B cell (primary cell): Measurements from ENCODE around the gene MSI1. TPM values are rescaled to one million over a fixed set of nuclear protein-coding genes. Genes with fewer than 3 reads are reported as not detected.

Experiments
- ATAC-seq: fragments of 200-7000 bp; cut with Tn5 transposase; one replicate; pipeline ENCODE4 v1.10.0; 2021; ENCODE audit warnings: low read depth, mild to moderate bottlenecking, moderate number of reproducible peaks, moderate library complexity
- CTCF ChIA-PET: fragments of 350-600 bp; sonication (Branson Sonifier 250); formaldehyde crosslinking; loops from one replicate; lab custom pipeline; 2021; ENCODE audit warnings: antibody characterized with exemption, inconsistent platforms; lab: Charles Lee
- POLR2A ChIA-PET: fragments of 350-600 bp; sonication (Branson Sonifier 250); formaldehyde crosslinking; loops from one replicate; lab custom pipeline; 2021; ENCODE audit warnings: antibody characterized with exemption; lab: Charles Lee
- DNase-seq: peaks from one replicate; pipeline ENCODE4 v3.0.0; 2013
- H2AFZ ChIP-seq: 2 replicates; pipeline ENCODE4 v1.6.1; 2012; ENCODE audit warnings: mild to moderate bottlenecking, low read depth, low read length; ENCODE audit not compliant: insufficient read depth, poor library complexity, severe bottlenecking
- H3K27ac ChIP-seq, 2 donors: 1 replicate in 1 of 2; 2 replicates in 1 of 2; pipeline ENCODE4 v1.5.1; 2012 to 2013; ENCODE audit warnings: low read length in 2 of 2, mild to moderate bottlenecking in 2 of 2, moderate library complexity in 1 of 2
- H3K27me3 ChIP-seq, 4 experiments: fragments of 200-600 bp in 1 of 4; sonication (generic) in 1 of 4; replicated peaks in 1 of 4; 1 replicate in 2 of 4; 2 replicates in 2 of 4; pipeline versions ENCODE4 v1.6.1 to v1.7.0; 2013 to 2016; ENCODE audit warnings: low read length in 3 of 4, mild to moderate bottlenecking in 2 of 4, mixed read lengths in 1 of 4, moderate library complexity in 1 of 4; ENCODE audit not compliant: insufficient read depth in 4 of 4, control insufficient read depth in 3 of 4; ENCODE audit errors: control extremely low read depth in 1 of 4
- H3K36me3 ChIP-seq, 2 experiments: replicated peaks in 1 of 2; 1 replicate in 1 of 2; 2 replicates in 1 of 2; pipeline versions ENCODE4 v1.6.1 to v1.7.1; 2013; ENCODE audit warnings: low read length in 1 of 2; ENCODE audit not compliant: insufficient read depth in 2 of 2, control insufficient read depth in 1 of 2; ENCODE audit errors: control extremely low read depth in 1 of 2, extremely low read depth in 1 of 2
- H3K4me1 ChIP-seq, 2 donors: fragments of 200-600 bp in 1 of 2; sonication (generic) in 1 of 2; 1 replicate in 1 of 2; 2 replicates in 1 of 2; pipeline versions ENCODE4 v1.5.1 to v1.6.1; 2013 to 2017; ENCODE audit warnings: low read length in 2 of 2; ENCODE audit not compliant: control insufficient read depth in 2 of 2, insufficient read depth in 2 of 2
- H3K4me2 ChIP-seq: replicated peaks from 2 replicates; pipeline ENCODE3; 2012; ENCODE audit warnings: mild to moderate bottlenecking, low read depth, low read length; ENCODE audit not compliant: poor library complexity, severe bottlenecking
- H3K4me3 ChIP-seq, 5 experiments: fragments of 200-600 bp in 1 of 5; sonication (generic) in 1 of 5; 1 replicate in 3 of 5; 2 replicates in 2 of 5; pipeline versions ENCODE4 v1.5.1 to v1.7.0; 2011 to 2016; ENCODE audit warnings: low read length in 4 of 5, mild to moderate bottlenecking in 4 of 5, low read depth in 2 of 5, control low read depth in 1 of 5, moderate library complexity in 1 of 5; ENCODE audit not compliant: insufficient read depth in 1 of 5; ENCODE audit errors: control extremely low read depth in 1 of 5, extremely low read depth in 1 of 5
- H3K79me2 ChIP-seq: fragments of 200-600 bp; sonication (generic); one replicate; pipeline ENCODE4 v1.6.0; 2016; ENCODE audit warnings: low read length; ENCODE audit not compliant: control insufficient read depth, insufficient read depth
- H3K9ac ChIP-seq: fragments of 200-600 bp; sonication (generic); 2 replicates; pipeline ENCODE4 v1.6.1; 2017; ENCODE audit warnings: mild to moderate bottlenecking, low read length, moderate library complexity
- H3K9me3 ChIP-seq, 3 donors: one replicate each; pipeline versions ENCODE4 v1.6.1 to v1.7.1; 2013; ENCODE audit warnings: low read length in 2 of 3; ENCODE audit not compliant: control insufficient read depth in 2 of 3, insufficient read depth in 1 of 3; ENCODE audit errors: control extremely low read depth in 1 of 3
- H4K20me1 ChIP-seq: 2 replicates; pipeline ENCODE4 v1.6.0; 2012; ENCODE audit warnings: mild to moderate bottlenecking, low read length; ENCODE audit not compliant: insufficient read depth, control insufficient read depth, poor library complexity, severe bottlenecking
- H3K27ac Mint-ChIP-seq: one replicate; pipeline ENCODE4 v1.8.0; 2021; ENCODE audit warnings: mixed read lengths
- H3K27me3 Mint-ChIP-seq: one replicate; pipeline ENCODE4 v1.8.0; 2021; ENCODE audit warnings: mixed read lengths
- H3K4me1 Mint-ChIP-seq: one replicate; pipeline ENCODE4 v1.8.0; 2021; ENCODE audit warnings: mixed read lengths
- H3K4me3 Mint-ChIP-seq: one replicate; pipeline ENCODE4 v1.8.0; 2021; ENCODE audit warnings: mixed read lengths
- H3K9me3 Mint-ChIP-seq: one replicate; pipeline ENCODE4 v1.8.0; 2022; ENCODE audit warnings: mixed read lengths; ENCODE audit not compliant: insufficient read depth
- EZH2 ChIP-seq: IDR thresholded peaks from 2 replicates; pipeline ENCODE4 v1.6.1; 2012; ENCODE audit warnings: borderline replicate concordance, low read depth, mild to moderate bottlenecking, moderate library complexity, low read length; ENCODE audit not compliant: insufficient read depth, poor library complexity, severe bottlenecking
- whole genome bisulfite sequencing: methylation state at CpG from one replicate; pipeline ENCODE4 v1.1.5; 2013; ENCODE audit warnings: missing lambda C conversion rate; ENCODE audit not compliant: insufficient coverage; 5-methylcytosine and 5-hydroxymethylcytosine counted together
- intact Hi-C: fragments of 100-400 bp; cut with micrococcal nuclease; formaldehyde crosslinking; loops from one replicate; pipeline ENCODE4 v1.10.0; 2022
- polyA plus RNA-seq: library from polyadenylated mRNA; depleted of rRNA; stranded (reverse); fragments of >200 nt; gene quantifications from 2 replicates; pipeline ENCODE4 v1.2.3, GENCODE V29; 2012
- total RNA-seq, 2 donors: library from RNA; stranded (reverse); fragments of 120-200 nt in 1 of 2; gene quantifications; 1 replicate in 1 of 2; 2 replicates in 1 of 2; pipeline versions ENCODE4 v1.2.3 to v1.2.4, GENCODE V29; 2013 to 2022
- TF ChIP-seq, protein P1 (sequence below): fragments of 200-600 bp; IDR thresholded peaks from one replicate; pipeline ENCODE4 v1.8.0; 2022; ENCODE audit warnings: antibody characterized with exemption, mild to moderate bottlenecking

MSI1 gene
- total and polyA plus RNA-seq, 2 donors (not counting 1 experiment from before 2014, with no cell fraction given): not detected

DNA sequence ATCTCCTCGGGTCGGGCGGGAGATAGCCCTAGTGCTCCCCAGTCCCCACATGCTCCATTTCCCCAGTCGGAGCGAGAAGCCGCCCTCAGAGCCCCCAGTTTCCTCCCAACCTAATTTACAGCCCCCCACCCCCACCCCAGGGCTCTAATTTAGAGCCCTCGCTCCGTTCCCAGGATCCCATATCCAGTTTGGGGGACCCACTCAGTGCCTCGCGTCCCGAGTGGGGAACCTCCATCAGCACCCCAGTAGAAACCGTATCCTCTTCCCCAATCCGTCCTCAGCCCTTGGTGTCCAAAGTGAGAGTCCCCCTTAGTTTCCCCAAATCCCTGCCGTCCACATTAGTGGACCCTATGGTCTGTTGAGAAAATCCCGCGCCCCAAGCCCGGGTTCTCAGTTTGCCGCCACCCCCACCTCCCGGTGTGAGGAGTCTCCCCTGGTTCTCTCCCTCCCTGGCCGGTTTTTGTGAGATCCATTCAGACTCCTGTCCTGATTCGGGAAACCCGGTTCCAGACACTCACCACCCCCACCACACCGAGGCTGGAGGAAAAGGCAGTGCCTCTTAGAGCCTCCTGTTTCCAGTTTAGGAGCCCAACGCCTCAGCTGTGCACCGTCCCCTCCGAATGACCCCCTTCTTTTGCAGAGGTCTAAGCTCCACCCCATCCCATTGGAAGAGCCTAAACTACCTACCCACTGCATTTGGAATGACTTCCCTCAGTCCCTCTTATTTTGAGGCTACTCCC is 809 bp upstream of the MSI1 start:
- H3K27me3 ChIP-seq: peaks cover 0 to 72% (median 41%) of the 10 kb centered on the region in 4 experiments
- CTCF ChIA-PET: no interaction called here
- WGBS: 11% methylated on average over 26 of the region's 26 CpGs

More for the DNA sequence above, 809 bp upstream of the MSI1 start:
- peak; percentile 88 for TF ChIP-seq EZH2
- TF ChIP-seq, protein P1, sequence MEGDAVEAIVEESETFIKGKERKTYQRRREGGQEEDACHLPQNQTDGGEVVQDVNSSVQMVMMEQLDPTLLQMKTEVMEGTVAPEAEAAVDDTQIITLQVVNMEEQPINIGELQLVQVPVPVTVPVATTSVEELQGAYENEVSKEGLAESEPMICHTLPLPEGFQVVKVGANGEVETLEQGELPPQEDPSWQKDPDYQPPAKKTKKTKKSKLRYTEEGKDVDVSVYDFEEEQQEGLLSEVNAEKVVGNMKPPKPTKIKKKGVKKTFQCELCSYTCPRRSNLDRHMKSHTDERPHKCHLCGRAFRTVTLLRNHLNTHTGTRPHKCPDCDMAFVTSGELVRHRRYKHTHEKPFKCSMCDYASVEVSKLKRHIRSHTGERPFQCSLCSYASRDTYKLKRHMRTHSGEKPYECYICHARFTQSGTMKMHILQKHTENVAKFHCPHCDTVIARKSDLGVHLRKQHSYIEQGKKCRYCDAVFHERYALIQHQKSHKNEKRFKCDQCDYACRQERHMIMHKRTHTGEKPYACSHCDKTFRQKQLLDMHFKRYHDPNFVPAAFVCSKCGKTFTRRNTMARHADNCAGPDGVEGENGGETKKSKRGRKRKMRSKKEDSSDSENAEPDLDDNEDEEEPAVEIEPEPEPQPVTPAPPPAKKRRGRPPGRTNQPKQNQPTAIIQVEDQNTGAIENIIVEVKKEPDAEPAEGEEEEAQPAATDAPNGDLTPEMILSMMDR: no peak
- Mint-ChIP-seq H3K4me1 (peaks cover 17% of the 10 kb centered on the region), H3K9me3 (no peaks in the 10 kb centered on the region), H3K27me3 (peaks cover 74% of the 10 kb centered on the region), H3K4me3 (peak overlapping the region; percentile 81), H3K27ac (no peak overlapping the region)
- Histone ChIP-seq H3K27ac (no peak overlapping the region), H2AFZ (peak overlapping the region; percentile 27), H3K4me3 (peak overlapping the region in 3 of 5 experiments; percentile 15 to 38 (median 23)), H3K4me1 (peaks cover 8 to 22% of the 10 kb centered on the region in 2 donors), H3K79me2 (no peaks in the 10 kb centered on the region), H3K9ac (peak overlapping the region; percentile 32), H3K9me3 (no peaks in the 10 kb centered on the region), H3K36me3 (no peaks in the 10 kb centered on the region), H4K20me1 (no peaks in the 10 kb centered on the region), H3K4me2 (peak overlapping the region; percentile 69)
- intact Hi-C loops: no loop called here
- POLR2A ChIA-PET: no interaction called here
- ATAC-seq (no peak), DNase-seq (no peak)
